ENCODE data around the gene ARHGAP10. TPM values are rescaled to one million over a fixed set of nuclear protein-coding genes. Genes with fewer than 3 reads are reported as not detected.
A peak's percentile ranks its signal among the peaks of the same experiment; 100 is the strongest.

ARHGAP10 gene
- total RNA-seq, 1 experiment from 2014 or later = 9.0 TPM

DNA sequence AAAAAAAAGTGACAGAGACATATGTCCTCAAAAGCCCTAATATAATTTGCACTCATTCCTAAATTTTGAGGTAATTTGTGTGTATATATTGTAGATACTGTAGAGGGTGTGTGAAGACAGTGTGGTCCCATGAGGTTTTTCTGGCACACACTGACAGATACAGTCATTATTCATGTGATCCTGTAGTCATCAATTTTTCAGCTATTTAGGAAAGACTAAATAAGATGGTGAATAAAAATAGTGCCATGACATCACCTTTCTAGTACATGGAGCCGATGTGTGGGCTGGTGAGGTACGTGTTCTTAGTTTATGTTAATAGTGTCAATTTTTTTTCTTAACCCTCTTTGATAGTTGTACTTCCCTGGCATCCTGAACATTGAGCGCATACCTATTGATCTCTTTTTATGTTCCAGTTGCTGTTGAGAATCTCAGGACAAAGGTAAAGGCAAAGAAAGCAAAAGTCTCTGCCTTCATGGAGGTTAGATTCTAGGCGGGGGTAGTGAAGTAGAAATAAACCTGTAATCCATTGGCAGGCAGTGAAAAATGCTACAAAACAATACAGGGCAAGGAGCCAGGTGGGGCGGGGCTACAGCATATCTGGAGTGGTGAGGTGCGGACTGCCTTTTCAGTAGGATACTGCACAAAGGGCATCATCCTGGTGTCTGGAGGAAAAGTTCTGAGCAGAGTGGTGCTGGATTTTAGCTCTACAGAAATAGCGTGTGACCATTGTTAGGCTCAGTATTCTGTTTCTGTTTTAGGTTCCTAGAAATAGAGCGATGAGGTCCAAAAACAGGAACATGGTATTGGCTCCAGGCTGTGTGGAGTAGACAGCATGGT, 93.8 kb downstream of the ARHGAP10 start:
- no peak for DNase-seq (ENCODE audit: low read depth)

DNA sequence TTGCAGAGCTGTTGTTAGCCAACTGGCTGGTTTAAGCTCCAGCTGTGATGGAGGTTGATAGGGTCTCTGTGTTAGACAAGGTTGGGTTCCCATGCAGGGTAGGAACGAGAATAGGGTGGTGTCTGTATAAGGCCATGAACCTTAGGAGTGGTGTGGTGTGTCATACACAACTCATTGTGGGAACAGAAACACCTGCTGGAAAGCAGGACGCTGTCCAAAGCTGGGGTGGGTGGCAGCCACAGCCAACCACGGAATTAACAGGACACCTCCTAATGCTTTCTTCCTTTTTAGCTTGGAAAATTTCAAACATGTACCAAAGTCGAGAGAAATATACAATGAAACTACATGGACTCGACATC, 94.4 kb downstream of the ARHGAP10 start:
- DNase-seq (ENCODE audit: low read depth) = no peak

DNA sequence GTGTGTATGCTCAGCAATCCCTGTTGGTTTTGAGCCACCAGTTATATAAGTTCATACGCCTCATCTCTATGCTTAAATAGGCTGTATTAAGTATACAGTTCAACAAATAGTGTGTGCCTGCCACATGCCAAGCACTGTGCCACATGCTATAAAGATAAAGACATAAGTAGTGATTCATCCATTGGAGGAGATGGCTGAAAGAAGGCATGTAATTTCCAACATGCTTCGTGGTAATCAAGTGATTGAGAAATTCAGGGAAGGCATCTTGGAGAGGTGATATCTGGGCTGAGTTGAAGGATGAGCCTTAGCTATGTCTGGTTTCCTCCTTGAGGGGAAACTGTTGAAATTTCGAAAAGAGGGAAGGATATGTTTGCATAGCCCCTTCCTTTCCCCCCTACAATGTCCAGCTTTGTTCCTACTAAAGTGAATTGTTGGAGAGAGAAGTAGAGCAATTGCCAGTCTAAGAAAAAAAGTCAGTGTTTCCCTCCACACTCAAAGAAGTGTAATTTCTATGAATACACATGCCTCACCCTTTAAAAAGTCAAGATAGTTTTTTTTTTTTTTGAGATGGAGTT, 96.5 kb downstream of the ARHGAP10 start:
- peak; percentile 23 for DNase-seq (ENCODE audit: low read depth)

DNA sequence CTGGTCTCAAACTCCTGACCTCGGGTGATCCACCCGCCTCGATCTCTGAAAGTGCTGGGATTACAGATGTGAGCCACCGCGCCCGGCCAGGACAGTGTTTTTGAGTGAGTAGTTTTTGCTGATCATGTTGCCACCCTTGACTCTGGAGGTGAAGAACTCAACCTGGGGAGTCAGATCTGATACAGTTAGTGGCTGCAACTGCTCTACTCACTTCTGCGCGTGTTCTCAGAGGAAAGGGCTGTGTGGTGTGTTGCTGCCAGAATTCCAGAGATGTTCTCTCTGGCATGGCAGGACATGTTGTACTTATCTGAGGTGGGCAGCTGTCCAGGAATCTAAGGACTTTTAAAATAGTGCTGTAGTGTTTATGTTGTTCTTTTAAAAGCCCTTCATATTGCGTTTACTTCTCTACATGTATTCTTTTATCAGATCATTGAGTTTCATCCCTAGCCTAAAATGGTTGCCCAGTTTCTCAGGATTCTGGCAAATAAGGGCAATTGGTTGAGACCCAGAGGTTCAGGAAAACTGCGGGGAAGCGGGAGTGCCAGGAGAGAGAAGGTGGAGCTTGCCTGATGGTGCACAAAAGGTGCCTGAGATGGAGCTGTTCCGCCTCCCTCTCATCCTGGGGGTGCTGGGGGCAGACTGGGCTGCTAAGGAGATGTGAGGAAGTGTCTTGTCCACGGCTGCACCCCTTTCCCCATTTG, 97.7 kb downstream of the ARHGAP10 start:
- DNase-seq (ENCODE audit: low read depth) = no peak

DNA sequence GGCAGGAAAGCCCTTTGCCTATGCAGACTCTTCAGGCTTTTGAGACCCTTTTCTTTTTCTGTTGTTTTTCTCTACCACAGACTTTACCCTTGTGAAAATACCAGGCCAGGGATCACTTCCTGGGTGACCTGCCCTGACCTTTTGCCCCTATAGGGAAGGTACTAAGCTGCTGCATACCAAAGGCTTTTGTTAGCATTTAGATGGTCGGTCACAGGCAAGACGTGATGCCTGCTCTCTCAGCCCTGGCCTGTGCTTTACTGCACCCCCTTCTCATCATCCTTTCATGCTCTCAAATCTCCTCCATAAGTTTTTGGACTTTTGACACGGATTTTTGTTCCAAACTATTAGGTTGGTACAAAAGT, 98.2 kb downstream of the ARHGAP10 start:
- no peak for DNase-seq (ENCODE audit: low read depth)

DNA sequence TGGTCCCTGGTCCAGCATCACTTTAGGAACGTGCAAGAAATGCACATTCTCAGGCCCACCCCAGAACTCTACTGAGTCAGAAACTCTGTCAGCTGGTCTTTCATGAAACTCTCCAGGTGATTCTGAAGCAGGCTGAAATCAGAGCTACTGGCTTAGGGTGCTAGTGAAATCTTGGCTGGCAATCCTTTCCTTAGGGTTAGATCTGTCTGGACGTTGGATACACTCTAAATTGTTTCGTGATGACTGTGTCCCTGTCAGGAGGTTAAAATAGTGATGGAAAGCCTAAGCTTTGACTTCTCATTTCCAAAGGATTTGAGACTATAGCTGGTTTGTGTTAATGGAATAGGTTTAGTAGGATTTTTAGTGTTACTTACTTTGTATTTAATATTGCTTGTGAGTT, 99.1 kb downstream of the ARHGAP10 start:
- peak; percentile 73 for DNase-seq (ENCODE audit: low read depth)

DNA sequence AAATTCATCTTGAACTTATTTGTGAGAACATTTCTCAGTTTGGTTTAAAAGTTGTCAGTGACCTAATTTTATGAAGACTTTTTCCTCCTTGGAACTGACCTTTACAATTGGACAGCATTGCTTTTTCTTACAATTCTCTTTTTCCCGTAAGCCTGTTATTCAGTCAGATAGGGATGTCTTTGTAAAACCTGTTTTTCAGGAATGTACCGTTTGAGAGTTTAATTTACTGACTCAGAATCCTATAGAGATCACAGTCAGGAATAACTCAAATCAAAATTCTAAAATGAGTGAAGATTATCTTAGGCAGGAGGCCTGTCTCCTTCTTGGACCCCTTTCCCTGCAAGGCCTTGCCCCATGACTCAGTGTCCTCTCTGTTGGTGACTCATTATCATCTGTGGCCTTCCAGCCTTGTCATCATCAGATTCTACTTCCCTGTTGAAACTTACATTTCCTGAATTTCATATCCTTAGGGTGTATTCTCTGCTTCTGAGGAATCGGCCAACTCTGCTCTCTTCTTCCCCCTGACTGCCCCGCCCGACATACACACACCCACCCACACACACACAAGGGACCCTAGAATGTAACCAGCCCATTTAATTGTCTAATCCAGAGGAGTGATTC, 99.8 kb downstream of the ARHGAP10 start:
- peak; percentile 89 for DNase-seq (ENCODE audit: low read depth)

DNA sequence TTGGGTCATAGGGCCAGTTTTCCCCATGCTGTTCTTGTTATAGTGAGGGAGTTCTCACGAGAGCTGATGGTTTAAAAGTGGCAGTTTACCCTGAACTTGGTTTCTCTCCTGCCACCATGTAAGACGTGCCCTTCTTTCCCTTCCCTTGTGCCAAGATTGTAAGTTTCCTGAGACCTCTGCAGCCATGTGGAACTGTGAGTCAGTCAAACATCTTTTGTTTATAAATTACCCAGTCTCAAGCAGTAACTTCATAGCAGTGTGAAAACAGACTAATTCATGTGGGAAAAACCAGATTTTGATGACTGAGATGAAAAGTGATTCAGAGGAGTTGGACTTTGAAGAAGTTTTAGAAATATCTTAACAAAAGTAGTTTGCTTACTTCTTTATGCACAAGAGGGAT, 101.4 kb downstream of the ARHGAP10 start:
- peak; percentile 61 for DNase-seq (ENCODE audit: low read depth)

DNA sequence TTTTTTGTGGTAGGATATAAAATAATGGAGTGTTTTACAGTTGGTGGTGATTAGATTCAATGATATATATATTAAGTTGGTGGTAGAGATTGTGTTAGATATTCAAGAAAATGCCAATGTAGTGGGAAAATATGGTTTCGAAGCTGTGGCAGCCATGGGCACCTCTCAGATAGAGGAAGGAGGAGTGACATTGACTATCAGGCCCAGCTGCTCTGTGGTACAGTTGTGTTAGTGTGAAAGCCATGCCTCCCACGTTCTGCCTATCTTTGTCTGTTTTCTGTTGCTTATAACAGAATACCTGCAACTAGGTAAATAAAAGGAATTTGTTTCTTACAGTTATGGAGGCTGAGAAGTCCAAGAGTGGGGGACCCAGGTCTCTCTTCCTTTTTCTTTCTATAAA, 101.9 kb downstream of the ARHGAP10 start:
- DNase-seq (ENCODE audit: low read depth) = no peak

DNA sequence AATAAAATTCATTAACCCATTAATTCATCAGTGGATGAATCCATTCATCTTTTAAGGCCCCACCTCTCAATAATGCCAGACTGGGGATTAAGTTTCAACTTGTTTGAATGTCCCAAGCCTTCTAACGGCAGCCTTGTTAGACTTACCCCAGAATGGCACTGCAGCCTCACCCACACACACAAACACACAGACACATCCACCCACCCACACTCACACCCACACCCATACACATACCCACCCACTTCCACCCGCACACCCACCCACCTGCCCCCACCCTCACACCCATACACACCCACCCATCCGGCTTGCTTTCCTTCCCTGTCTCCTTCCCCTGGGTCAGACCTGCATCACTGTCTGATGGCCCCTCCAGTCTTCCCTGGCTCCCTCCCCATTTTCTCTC, 102.6 kb downstream of the ARHGAP10 start:
- DNase-seq (ENCODE audit: low read depth) = no peak

DNA sequence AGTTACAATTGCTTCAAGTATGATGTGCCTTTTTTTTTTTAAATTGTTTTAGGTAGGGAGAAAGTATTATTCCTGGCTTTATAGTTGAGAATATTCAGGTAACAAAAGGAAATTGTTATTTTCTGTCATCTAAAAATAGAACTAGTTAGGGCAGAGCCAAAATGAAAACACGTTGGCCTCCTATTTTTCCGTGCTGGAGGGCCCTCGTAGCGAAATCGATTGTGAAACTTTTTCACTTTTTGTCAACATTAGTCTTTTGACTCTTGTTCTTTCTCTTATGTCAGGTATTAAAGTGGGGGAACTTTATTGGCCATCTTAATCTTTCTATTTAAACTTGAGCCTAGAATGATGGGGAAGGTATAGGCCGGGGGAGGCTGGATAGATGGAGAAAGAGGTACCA, 104.9 kb downstream of the ARHGAP10 start:
- no peak for DNase-seq (ENCODE audit: low read depth)

DNA sequence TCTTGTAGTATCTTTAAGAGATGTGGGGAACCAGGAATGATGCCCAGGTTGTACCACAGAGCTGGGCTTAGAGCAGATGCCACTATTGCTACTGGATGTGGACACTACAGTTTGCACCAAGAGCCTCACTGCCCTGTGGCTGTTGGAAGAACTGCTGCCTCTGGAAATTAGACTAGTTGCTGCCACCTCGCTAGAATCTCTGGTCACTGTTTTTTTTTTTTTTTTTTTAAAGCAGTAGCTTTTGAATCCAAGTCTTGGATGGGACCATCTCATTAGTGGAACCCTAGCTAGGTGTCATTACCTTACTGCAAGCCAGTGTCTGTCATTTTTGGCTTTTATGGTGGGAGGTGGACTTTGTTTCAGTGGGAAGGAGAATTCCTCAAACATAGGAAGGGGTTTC, 105.5 kb downstream of the ARHGAP10 start:
- DNase-seq (ENCODE audit: low read depth) = no peak

DNA sequence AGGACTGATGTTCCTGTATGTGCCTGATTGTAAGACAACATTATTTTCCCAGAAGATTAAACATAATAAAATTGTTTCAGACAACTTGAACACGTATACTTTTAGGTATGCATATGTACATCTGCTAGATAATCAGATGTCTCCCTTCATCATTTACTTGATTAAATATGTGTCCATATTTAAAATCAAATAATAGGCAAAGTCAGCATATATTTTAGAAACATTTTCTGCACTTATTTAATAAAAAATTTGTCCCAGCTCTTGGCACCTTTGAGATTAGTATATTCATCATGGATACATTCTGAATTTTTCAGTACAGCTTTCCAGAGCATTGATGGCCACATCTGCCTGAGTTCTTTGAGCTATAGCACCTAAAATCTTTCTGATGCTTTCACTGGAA, 106.0 kb downstream of the ARHGAP10 start:
- no peak for DNase-seq (ENCODE audit: low read depth)

DNA sequence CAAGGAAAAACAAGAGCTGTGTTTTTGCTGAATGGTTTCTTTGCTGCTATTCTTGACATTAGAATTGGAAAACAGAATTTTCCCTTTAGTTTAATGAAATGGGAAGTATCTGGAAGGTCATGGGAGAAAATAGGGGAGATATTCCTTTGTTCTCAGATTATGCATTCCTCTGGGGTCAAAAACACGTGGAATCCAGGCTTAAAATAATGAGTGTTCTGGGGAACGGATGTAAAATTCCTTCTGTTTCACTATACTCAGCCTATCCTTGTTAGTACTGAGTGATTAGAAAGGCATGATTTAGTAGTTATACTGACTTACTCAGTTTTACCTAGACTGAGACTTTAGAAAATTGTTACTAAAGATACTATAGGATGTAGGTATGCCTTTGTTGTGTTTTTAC, 107.3 kb downstream of the ARHGAP10 start:
- no peak for DNase-seq (ENCODE audit: low read depth)

DNA sequence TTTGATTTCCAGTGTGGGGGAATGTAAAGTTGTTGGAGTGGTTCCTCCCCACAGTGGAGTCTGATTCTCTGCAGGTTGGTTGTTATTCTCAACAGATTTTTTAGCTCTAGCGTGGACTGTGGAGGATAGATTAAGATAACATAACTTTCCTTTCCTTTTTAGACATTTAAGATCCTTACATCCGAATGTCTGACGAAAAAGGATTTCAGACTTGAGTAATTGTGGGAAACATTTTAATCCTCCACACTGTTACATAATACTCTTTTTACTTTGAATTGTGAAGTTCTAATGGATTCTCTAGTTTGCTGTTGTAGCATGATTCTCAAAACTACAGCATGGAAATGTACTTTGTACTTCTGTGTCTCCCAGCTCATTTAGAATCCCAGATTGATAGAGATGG, 107.8 kb downstream of the ARHGAP10 start:
- DNase-seq (ENCODE audit: low read depth) = no peak

DNA sequence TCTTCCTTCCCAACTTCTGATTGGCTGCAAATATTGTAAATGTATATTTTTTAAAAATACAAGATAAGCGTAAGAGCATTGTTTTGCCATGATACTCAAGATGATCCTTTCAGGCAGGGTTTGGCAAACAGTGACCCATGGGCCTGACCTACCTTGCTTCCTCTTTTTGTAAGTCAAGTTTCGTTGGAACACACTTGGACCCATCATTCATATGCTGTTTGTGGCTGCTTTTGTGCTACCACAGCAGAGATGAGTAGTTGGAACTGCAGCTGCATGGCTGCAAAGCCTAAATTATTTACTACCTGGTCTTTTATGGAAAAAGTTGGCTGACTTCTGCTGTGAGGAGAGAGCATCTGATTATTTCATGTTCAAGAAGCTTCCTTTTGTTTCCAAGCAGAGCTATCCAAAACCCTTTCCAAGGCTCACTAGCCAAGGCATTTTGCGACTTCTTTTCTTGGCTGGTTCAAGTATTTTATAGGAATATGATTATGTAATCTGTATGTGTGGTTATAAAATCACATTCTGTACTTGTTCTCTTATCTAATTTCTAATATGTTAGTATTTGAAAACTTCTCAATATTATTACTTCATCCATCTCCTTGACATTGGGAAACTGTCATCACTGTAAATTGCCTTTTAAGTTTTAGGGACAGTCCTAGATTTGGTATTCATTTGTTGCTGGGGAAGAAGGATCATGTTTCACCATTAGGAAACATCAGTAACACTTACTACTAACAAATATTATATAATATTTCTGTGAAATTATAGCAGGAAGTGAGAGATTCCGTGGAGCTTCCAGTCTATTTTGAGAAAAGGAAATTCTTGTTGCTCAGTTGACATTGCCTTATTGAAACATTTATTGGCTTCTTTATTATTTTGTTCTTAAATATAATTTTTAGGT, 109.2 kb downstream of the ARHGAP10 start:
- DNase-seq (ENCODE audit: low read depth) = no peak

DNA sequence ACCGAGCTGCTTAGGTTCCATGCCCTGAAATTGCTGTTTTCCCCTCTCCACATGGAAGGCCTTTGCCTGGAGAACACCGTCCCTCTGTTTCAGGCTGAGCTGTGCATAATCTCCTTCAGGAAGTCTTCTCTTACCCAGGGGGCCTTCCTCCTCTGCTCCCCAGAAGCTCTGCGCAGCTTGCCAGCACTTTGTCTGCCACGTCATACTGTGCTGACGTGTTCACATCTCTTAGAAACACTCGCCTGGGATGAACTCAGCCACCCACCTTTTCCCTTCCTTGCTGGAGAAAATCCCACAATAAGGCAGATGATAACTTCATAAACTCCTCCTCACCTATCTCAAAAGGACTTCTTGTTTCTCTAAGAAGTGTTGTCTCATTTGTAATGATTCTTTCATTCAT, 110.7 kb downstream of the ARHGAP10 start:
- DNase-seq (ENCODE audit: low read depth) = no peak

DNA sequence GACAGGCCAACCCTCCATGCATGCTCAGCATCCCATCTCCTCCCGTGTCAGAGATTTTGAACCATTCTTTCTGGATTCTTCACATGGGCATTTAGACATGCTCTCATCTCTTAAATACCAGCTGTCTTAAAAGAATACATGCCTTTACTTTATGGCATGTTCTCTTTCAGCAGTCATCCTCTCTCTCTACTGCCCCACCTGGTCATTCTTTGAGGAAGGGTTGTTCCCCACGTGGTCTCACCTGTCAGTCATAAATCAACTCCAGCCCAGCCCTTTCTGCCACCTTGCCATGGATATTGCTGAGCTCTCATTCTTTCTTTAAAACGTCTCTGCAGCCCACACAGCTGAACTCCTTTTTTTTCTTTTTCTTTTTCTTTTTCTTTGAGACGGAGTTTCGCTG, 111.3 kb downstream of the ARHGAP10 start:
- DNase-seq (ENCODE audit: low read depth) = peak; percentile 14

DNA sequence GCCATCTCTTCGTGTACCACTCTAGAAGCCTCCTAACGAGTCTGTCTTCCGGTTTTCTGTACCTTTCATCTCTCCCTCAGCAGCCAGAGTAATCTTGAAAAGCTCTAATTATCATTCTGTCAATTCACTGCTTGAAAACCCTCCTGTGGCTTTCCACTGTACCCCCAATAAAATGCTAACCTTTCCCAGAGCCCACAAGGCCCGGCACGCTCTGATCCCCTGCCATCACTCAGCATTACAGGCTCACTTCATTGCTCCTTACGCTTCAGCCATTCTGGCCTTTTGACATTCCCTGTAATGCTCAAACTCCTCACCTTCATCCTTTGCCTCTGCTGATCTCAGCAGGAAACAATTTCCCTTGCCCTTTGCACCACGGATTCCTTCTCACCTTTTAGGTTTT, 112.9 kb downstream of the ARHGAP10 start:
- no peak for DNase-seq (ENCODE audit: low read depth)

DNA sequence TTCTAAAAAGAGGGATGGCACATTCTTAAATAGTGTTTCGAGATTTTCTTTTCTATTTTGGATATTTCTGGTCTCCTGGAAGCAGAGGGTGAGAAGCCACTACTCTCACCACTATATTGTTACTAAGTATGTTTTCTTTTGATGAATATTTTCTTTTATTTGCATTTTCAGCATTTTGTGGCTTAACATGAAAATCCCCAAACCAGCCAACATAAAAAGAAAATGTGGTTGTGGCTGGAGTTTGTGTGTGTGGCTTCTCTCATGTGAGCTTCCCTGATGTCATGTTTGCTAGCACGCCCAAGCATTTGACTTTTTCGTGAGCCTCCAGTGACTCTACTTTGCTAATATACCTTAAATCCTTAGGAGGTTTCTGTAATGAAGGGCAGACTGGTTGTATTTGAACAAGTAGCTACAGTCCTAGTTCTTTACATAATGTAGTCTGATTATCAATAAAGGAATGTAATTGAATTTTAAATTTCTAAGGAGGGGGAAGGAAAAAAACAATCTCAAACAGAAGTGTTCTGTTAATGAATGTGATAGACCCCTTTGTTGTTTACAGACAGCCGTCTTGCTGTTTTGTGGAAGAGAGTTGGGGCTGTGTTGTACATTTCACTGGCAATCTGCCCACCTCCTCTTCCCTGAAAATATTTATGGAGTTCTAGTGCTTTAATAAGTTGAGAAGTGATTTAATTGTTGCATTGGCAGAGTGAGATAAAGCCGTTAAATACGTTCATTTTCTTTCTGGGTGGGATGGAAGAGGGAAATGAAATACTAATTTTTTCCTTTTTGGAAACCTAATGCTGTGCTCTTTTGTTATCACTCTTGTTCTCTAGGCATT, 114.6 kb downstream of the ARHGAP10 start:
- DNase-seq (ENCODE audit: low read depth) = no peak
